ENCODE data around the gene ACSF2. TPM values are rescaled to one million over a fixed set of nuclear protein-coding genes. Genes with fewer than 3 reads are reported as not detected.
A peak's percentile ranks its signal among the peaks of the same experiment; 100 is the strongest.

The ACSF2 gene
- polyA plus RNA-seq, 1 donor from 2014 or later: not detected

DNA sequence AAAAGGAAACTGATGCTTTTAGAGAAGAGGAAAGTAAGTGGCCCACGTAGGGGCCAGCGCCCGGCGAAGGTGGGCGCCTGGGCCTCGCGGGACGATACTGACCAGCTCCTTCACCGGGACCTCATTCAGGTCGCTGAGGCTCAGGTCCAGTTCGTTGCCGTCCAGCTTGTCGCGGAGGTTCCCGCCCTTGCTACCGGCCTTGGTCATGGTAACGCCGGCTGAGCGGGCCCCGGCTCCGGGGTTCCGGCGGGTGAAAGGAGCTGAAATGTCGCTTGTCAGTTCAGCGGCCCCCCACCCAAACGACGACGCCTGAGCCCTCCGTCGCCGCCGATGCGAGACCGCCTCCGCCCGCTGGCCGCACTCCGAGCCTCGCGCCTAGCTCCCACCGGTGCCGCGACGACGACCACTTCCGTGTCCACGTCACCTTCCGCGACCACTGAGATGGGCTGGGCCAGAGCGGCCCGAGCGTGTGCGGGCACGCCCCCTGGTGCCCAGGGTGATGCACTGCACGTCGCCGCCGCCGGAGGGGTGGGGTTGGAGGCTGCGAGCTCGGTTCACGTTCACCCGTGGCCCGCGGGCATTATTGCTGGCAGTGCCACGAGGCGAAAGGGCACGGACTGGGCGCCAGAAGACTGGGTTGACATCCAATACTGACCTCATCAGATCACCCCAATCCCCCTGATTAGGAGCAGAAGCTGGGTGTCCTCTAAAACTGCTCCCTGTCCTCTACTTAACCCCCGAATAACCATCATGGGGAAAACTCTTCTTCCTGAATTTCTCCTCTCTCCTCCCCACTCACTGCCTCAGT is 28.7 kb upstream of the ACSF2 start, which contains the start of gene LRRC59:
TSS of gene LRRC59 (minus strand) at position 413 of the 808 bp plus-strand sequence. CDS start at position 207, 206 bp downstream.
- H3K9me3 ChIP-seq (ENCODE audit: low read length): no peaks in the 10 kb centered on the region
- no peaks in the 10 kb centered on the region for H3F3A ChIP-seq (ENCODE audit: insufficient read depth, low read length, poor library complexity, severe bottlenecking)
- peak within 1 kb of the TSS; percentile 98 for H3K4me3 ChIP-seq (ENCODE audit: low read length)
- H3K9me2 ChIP-seq (ENCODE audit: insufficient read depth, low read length): no peaks in the 10 kb centered on the region
- H3K4me2 ChIP-seq (ENCODE audit: low read length): peak within 1 kb of the TSS; percentile 94
- H4K20me1 ChIP-seq (ENCODE audit: insufficient read depth): no peaks in the 10 kb centered on the region
- peaks cover 15% of the 10 kb centered on the region for H3K79me2 ChIP-seq (replicated peaks; ENCODE audit: insufficient read depth, low read length)
- no peaks in the 10 kb centered on the region for H3K36me3 ChIP-seq (ENCODE audit: insufficient read depth, low read length)
- H3K9ac ChIP-seq (ENCODE audit: low read length): peak within 1 kb of the TSS; percentile 82
- TF ChIP-seq, protein P1, sequence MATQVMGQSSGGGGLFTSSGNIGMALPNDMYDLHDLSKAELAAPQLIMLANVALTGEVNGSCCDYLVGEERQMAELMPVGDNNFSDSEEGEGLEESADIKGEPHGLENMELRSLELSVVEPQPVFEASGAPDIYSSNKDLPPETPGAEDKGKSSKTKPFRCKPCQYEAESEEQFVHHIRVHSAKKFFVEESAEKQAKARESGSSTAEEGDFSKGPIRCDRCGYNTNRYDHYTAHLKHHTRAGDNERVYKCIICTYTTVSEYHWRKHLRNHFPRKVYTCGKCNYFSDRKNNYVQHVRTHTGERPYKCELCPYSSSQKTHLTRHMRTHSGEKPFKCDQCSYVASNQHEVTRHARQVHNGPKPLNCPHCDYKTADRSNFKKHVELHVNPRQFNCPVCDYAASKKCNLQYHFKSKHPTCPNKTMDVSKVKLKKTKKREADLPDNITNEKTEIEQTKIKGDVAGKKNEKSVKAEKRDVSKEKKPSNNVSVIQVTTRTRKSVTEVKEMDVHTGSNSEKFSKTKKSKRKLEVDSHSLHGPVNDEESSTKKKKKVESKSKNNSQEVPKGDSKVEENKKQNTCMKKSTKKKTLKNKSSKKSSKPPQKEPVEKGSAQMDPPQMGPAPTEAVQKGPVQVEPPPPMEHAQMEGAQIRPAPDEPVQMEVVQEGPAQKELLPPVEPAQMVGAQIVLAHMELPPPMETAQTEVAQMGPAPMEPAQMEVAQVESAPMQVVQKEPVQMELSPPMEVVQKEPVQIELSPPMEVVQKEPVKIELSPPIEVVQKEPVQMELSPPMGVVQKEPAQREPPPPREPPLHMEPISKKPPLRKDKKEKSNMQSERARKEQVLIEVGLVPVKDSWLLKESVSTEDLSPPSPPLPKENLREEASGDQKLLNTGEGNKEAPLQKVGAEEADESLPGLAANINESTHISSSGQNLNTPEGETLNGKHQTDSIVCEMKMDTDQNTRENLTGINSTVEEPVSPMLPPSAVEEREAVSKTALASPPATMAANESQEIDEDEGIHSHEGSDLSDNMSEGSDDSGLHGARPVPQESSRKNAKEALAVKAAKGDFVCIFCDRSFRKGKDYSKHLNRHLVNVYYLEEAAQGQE (IDR thresholded peaks at IDR 0.05; ENCODE audit: borderline replicate concordance): peak; percentile 41
- peak; percentile 98 for TF ChIP-seq POLR2AphosphoS5 (IDR thresholded peaks at IDR 0.05)
- TF ChIP-seq, protein P2, sequence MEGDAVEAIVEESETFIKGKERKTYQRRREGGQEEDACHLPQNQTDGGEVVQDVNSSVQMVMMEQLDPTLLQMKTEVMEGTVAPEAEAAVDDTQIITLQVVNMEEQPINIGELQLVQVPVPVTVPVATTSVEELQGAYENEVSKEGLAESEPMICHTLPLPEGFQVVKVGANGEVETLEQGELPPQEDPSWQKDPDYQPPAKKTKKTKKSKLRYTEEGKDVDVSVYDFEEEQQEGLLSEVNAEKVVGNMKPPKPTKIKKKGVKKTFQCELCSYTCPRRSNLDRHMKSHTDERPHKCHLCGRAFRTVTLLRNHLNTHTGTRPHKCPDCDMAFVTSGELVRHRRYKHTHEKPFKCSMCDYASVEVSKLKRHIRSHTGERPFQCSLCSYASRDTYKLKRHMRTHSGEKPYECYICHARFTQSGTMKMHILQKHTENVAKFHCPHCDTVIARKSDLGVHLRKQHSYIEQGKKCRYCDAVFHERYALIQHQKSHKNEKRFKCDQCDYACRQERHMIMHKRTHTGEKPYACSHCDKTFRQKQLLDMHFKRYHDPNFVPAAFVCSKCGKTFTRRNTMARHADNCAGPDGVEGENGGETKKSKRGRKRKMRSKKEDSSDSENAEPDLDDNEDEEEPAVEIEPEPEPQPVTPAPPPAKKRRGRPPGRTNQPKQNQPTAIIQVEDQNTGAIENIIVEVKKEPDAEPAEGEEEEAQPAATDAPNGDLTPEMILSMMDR (IDR thresholded peaks at IDR 0.05; ENCODE audit: poor library complexity, severe bottlenecking): peak; percentile 99
- TF ChIP-seq SMC3 (conservative IDR thresholded peaks at IDR 0.05; ENCODE audit: poor library complexity): peak; percentile 68
- peak; percentile 66 for TF ChIP-seq EP300 (conservative IDR thresholded peaks at IDR 0.05; ENCODE audit: poor library complexity, severe bottlenecking)
- peak; percentile 89 for TF ChIP-seq MXI1 (conservative IDR thresholded peaks at IDR 0.05; ENCODE audit: poor library complexity, severe bottlenecking)
- peak; percentile 54 for TF ChIP-seq TAF1 (IDR thresholded peaks at IDR 0.05; ENCODE audit: low read depth)
- TF ChIP-seq RAD21 (conservative IDR thresholded peaks at IDR 0.05): peak; percentile 62
- TF ChIP-seq EZH2 (IDR thresholded peaks at IDR 0.05; ENCODE audit: borderline replicate concordance, insufficient read depth, low read length, poor library complexity, severe bottlenecking): no peak
- H2AFZ ChIP-seq (ENCODE audit: low read depth, low read length): peak within 1 kb of the TSS; percentile 65
- no peaks in the 10 kb centered on the region for H3K27me3 ChIP-seq (ENCODE audit: insufficient read depth, low read depth, low read length)
- peak within 1 kb of the TSS; percentile 44 for H3K27ac ChIP-seq (ENCODE audit: low read length)

DNA sequence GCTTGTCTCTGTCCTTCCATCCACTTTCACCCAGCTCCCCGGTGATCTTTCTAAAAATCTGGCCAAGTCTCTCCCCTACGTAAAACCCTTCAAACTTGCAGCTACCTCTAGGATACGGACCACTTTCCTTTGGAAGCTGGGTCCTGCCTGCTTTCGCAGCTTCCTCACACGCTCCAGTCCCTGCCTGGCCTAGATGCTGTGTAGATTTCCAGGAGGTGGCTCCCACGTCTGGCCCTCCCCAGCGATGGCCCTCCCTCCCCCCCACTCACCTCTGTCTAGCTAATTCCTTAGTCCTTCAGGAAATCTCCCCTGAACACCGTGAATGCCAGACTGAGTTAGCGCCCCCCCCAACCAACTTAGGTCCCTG is 28.1 kb upstream of the ACSF2 start:
- Histone ChIP-seq H3K27me3 (ENCODE audit: insufficient read depth, low read depth, low read length) (no peaks in the 10 kb centered on the region), H4K20me1 (ENCODE audit: insufficient read depth) (no peaks in the 10 kb centered on the region), H3F3A (ENCODE audit: insufficient read depth, low read length, poor library complexity, severe bottlenecking) (no peaks in the 10 kb centered on the region), H3K9me3 (ENCODE audit: low read length) (no peaks in the 10 kb centered on the region), H3K27ac (ENCODE audit: low read length) (no peak overlapping the region), H3K4me3 (ENCODE audit: low read length) (peak overlapping the region; percentile 98), H3K36me3 (ENCODE audit: insufficient read depth, low read length) (no peaks in the 10 kb centered on the region), H3K9me2 (ENCODE audit: insufficient read depth, low read length) (no peaks in the 10 kb centered on the region), H3K79me2 (replicated peaks; ENCODE audit: insufficient read depth, low read length) (peaks cover 15% of the 10 kb centered on the region), H3K9ac (ENCODE audit: low read length) (no peak overlapping the region), H3K4me2 (ENCODE audit: low read length) (no peak overlapping the region), H2AFZ (ENCODE audit: low read depth, low read length) (no peak overlapping the region)
- TF ChIP-seq TAF1 (IDR thresholded peaks at IDR 0.05; ENCODE audit: low read depth): no peak
- no peak for TF ChIP-seq MXI1 (conservative IDR thresholded peaks at IDR 0.05; ENCODE audit: poor library complexity, severe bottlenecking)
- no peak for TF ChIP-seq POLR2AphosphoS5 (IDR thresholded peaks at IDR 0.05)
- no peak for TF ChIP-seq RAD21 (conservative IDR thresholded peaks at IDR 0.05)
- no peak for TF ChIP-seq EP300 (conservative IDR thresholded peaks at IDR 0.05; ENCODE audit: poor library complexity, severe bottlenecking)
- TF ChIP-seq, protein P2 (IDR thresholded peaks at IDR 0.05; ENCODE audit: poor library complexity, severe bottlenecking): no peak
- TF ChIP-seq EZH2 (IDR thresholded peaks at IDR 0.05; ENCODE audit: borderline replicate concordance, insufficient read depth, low read length, poor library complexity, severe bottlenecking): no peak
- TF ChIP-seq, protein P1 (IDR thresholded peaks at IDR 0.05; ENCODE audit: borderline replicate concordance): no peak
- TF ChIP-seq SMC3 (conservative IDR thresholded peaks at IDR 0.05; ENCODE audit: poor library complexity): no peak

All from neural cell (in vitro differentiated cells).